GM21381 (cell line): ENCODE data around the gene ZSWIM1.
"Not testable (repeated sequence)": the region's sequence is repeated elsewhere in the genome, so short reads cannot be mapped to it uniquely, and the experiment has no call there.

Source experiments
- ATAC-seq: cut with Tn5 transposase; IDR thresholded peaks from one replicate; pipeline ENCODE4 v1.9.1; 2021; ENCODE audit warnings: mild to moderate bottlenecking, moderate library complexity; ENCODE audit not compliant: unreplicated experiment

The ZSWIM1 gene

GRCh38 chr20:45925821-45926506 lies 44.9 kb downstream of the ZSWIM1 start:
- no peak for ATAC-seq

DNA sequence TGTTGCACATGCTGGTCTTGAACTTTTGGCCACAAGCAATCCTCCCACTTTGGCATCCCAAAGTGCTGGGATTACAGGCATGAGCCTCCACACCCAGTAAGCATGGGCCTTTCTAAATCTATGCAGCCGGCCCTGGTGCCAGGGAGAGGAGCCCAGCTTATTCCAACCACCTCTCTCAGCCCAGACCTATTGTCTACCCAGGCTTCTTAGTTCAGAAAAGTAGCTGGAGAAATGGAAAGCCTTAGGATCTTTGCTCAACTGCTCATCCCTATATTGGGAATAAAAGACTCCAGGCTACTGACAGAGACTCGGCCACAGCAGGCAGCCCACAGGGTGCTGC lies 45.7 kb downstream of the ZSWIM1 start:
- no peak for ATAC-seq

DNA sequence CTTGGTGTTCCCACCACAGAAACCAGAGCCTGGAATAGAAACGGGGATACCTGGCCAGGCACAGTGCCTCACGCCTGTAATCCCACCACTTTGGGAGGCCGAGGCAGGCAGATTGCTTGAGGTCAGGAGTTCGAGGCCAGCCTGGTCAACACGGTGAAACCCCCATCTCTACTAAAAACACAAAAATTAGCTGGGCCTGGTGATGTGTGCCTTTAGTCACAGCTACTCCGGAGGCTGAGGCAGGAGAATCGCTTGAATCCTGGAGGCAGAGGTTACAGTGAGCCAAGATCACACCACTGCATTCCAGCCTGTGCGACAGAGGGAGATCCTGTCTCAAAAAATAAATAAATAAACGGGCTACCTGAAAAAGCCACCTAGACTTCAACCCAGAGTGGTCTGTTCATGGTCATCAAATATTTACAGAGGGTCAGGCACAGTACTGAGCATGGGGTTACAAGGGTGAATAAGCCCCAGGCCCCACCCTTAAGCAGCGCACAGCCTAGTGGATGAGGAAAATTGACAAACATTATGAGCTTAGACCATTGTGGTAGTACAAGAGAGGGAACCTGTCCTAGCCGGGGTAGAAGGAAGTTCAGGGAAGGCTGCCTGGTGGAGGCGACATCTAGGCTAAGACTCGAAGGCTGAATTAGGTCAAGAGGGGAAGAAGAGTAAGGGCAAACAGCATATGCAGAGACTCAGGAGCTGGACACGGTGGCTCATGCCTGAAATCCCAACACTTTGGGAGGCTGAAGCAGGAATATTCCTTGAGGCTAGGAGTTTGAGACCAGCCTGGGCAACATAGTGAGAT lies 46.2 kb downstream of the ZSWIM1 start:
- ATAC-seq: no peak

DNA sequence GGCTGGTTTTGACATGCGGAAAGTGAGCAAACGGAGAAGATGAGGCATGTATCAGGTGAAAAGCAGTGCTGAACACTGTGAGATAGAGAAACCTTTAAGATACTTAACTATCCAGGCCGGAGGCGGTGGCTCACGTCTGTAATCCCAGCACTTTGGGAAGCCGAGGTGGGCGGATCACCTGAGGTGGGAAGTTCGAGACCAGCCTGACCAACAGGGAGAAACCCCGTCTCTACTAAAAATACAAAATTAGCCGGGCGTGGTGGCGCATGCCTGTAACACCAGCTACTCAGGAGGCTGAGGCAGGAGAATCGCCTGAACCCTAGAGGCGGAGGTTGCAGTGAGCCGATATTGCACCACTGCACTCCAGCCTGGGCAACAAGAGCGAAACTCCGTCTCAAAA lies 50.7 kb downstream of the ZSWIM1 start:
- not testable (repeated sequence) for ATAC-seq

DNA sequence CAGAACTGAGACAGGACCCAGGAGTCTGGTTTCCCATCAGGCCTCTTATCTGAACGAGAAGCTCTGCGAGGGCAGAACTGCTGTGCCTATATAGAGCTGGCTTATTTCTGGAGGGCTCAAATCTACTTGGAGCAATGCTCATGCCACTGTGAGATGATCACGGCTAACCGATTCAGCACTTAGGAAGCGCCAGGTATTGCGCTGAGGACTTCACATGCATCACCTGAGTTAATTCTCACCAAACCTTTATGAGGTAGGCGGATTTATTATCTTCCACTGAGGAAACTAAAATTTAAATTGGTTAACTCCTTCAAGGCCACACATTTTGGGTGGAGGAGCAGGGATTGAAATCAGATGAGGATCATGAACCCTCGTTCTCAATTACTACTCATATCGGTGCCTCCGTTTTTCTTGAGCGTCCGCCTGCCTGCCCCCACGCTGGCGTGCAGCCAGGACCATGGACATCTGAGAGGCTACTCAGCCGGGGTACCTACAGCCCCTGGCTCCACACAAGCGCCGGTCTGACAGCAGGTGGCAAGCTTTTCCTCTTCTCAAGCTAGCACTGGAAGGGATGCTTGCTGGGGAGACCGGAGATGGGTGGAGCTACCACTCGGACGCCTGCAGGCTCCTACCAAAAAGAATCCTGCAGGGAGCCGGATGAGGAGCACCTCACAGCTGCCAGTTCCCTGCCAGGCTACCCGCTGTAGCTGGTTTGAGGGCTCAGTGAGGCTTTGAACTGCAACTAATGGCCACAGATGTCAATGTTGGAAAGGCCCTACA lies 52.4 kb downstream of the ZSWIM1 start:
- peak; percentile 18 for ATAC-seq

GRCh38 chr20:45934046-45934585 lies 53.1 kb downstream of the ZSWIM1 start:
- ATAC-seq: peak; percentile 17
